Left lung (tissue), 10 donors: Measurements from ENCODE around the gene UBE2E2. TPM values are rescaled to one million over a fixed set of nuclear protein-coding genes. Genes with fewer than 3 reads are reported as not detected.

Source experiments
- ATAC-seq: fragments of 200-7000 bp; cut with Tn5 transposase; one replicate; pipeline ENCODE4 v1.9.1; 2020; ENCODE audit warnings: moderate library complexity
- DNase-seq, 4 donors: peaks; one replicate each; pipeline ENCODE4 v3.0.0-alpha.2; 2013 to 2020
- H3K27ac ChIP-seq, 2 donors: fragments of 200-600 bp; sonication (generic) in 1 of 2; one replicate each; pipeline versions ENCODE4 v1.5.0 to v1.8.0; 2020 to 2021
- H3K27me3 ChIP-seq, 2 donors: fragments of 200-600 bp; sonication (generic) in 1 of 2; one replicate each; pipeline versions ENCODE4 v1.5.0 to v1.8.0; 2020 to 2021
- H3K36me3 ChIP-seq, 2 donors: fragments of 200-600 bp; sonication (generic) in 1 of 2; one replicate each; pipeline versions ENCODE4 v1.5.0 to v1.8.0; 2020 to 2021
- H3K4me1 ChIP-seq, 2 donors: fragments of 200-600 bp; one replicate each; pipeline ENCODE4 v1.8.0; 2021
- H3K4me3 ChIP-seq, 2 donors: fragments of 200-600 bp; sonication (generic) in 1 of 2; one replicate each; pipeline versions ENCODE4 v1.5.0 to v1.8.0; 2020 to 2021; ENCODE audit warnings: mild to moderate bottlenecking in 1 of 2
- H3K9me3 ChIP-seq, 2 donors: fragments of 200-600 bp; sonication (generic) in 1 of 2; one replicate each; pipeline versions ENCODE4 v1.5.0 to v1.8.0; 2020 to 2021
- CTCF ChIP-seq, 2 donors: fragments of 200-600 bp; sonication (generic) in 1 of 2; IDR thresholded peaks; one replicate each; pipeline versions ENCODE4 v1.5.0 to v1.8.0; 2021; ENCODE audit warnings: antibody characterized with exemption in 2 of 2
- intact Hi-C, 2 donors: fragments of 100-400 bp; cut with DNase I; formaldehyde crosslinking; loops; one replicate each; pipeline versions ENCODE4 v1.11.2 to v1.14.2; 2022
- polyA plus RNA-seq, 6 donors: library from polyadenylated mRNA; unstranded; fragments of 120-200 nt; gene quantifications; one replicate each; pipeline ENCODE4 v1.2.1, GENCODE V29; 2013; ENCODE audit not compliant: insufficient read length in 6 of 6
- total RNA-seq, 2 donors: library from RNA; stranded (reverse); fragmentation: NEBNext Ultra II Directional; extraction: Animal tissue kit (Norgen Biotek cat#: 25700); gene quantifications; one replicate each; pipeline ENCODE4 v1.2.1, GENCODE V29; 2021
- donor health status: DM: no; HTN: yes; CAD: no.
- donor health status: DM: no; HTN: no; CAD: no.

UBE2E2 gene
- total and polyA plus RNA-seq, 8 donors: 42.3 to 55.6 (median 47.5) TPM

DNA sequence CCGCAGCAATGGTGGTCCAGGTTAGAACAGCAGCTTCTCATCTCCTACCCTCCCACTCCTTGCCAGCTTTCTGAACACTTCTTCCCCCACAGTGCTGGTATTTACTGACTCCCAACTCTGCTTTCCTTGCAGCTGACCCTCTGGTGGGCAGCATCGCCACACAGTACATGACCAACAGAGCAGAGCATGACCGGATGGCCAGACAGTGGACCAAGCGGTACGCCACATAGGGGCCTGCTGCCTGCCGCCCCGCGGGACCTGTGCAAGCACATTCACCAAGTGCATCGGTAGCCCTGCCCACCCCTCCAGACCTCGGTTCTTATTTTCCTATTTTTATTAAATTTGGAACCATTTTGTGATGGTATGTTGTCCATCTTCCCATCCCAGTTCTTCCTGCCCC lies 386.5 kb downstream of the UBE2E2 start:
- no peak for DNase-seq
- H3K36me3 ChIP-seq: no peaks in the 10 kb centered on the region
- ATAC-seq: no peak
- H3K27ac ChIP-seq: no peak overlapping the region
- TF ChIP-seq CTCF (IDR thresholded peaks at IDR 0.05): no peak
- H3K27me3 ChIP-seq: no peaks in the 10 kb centered on the region
- intact Hi-C loops: no loop called here
- no peaks in the 10 kb centered on the region for H3K4me1 ChIP-seq
- H3K4me3 ChIP-seq: no peak overlapping the region
- no peaks in the 10 kb centered on the region for H3K9me3 ChIP-seq

- no peak for TF ChIP-seq CTCF (IDR thresholded peaks at IDR 0.05)
- H3K4me1 ChIP-seq: no peaks in the 10 kb centered on the region
- H3K9me3 ChIP-seq: no peaks in the 10 kb centered on the region
- H3K36me3 ChIP-seq: no peaks in the 10 kb centered on the region
- ATAC-seq (no peak), DNase-seq (no peak)
- intact Hi-C loops: no loop called here
- H3K4me3 ChIP-seq: no peak overlapping the region
- no peaks in the 10 kb centered on the region for H3K27me3 ChIP-seq
- H3K27ac ChIP-seq: no peak overlapping the region
Observed at GRCh38 chr3:23590424-23591273, 387.5 kb downstream of the UBE2E2 start.

- intact Hi-C loops: no loop called here
- Histone ChIP-seq H3K4me3 (no peak overlapping the region), H3K9me3 (peaks cover 0 to 2% of the 10 kb centered on the region in 2 donors), H3K4me1 (no peaks in the 10 kb centered on the region), H3K27ac (no peak overlapping the region), H3K36me3 (no peaks in the 10 kb centered on the region), H3K27me3 (no peaks in the 10 kb centered on the region)
- no peak for TF ChIP-seq CTCF (IDR thresholded peaks at IDR 0.05)
- DNase-seq (no peak), ATAC-seq (no peak)
Observed at GRCh38 chr3:23591374-23591773, 388.2 kb downstream of the UBE2E2 start.

DNA sequence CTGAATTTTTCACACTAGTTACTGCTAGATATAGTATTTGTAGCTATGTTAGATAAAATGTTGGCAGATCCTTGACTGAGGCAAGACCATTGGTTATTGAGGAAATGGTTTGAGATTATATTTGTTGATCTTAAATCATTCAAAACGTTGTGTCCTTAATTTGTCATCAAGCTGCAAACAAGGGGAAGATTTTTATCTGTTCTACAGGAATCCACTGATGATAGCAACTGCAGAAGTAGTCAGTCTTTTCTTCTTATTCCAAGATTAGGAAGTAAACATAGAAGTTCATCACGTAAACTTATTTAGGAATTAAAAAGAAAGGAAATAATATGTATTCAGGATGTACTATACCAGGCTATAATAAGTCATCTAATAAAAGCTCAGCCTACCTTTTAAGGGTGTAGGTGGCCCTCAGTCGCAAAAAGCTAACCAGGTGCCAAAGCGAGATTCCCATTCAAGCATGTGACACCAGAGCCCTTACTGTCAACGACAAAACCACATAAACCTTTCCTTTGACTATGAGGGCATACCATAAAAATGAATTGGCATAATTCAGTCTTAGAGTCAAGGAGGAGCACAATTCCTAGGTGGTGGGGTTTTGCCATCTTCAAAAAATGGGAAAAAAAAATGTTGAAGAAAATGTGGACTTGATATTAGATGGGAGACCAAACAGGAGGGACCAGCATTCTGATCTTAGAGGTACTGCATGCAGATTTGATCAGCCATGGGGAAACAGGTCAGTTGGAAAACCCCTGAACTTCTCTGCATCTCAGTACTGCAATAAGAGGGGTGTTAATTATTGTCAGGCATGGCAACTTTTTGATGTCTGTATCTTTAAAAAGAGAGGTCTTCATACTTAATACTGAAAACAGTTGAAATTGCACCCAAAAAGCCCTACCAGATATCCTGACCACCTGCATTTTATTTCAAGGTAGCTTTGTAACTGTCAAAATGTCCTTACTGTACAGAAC lies 390.1 kb downstream of the UBE2E2 start:
- Histone ChIP-seq H3K4me3 (no peak overlapping the region), H3K9me3 (peaks cover 0 to 4% of the 10 kb centered on the region in 2 donors), H3K27me3 (no peaks in the 10 kb centered on the region), H3K36me3 (no peaks in the 10 kb centered on the region), H3K27ac (no peak overlapping the region), H3K4me1 (no peaks in the 10 kb centered on the region)
- intact Hi-C loops: no loop called here
- ATAC-seq: no peak
- no peak for TF ChIP-seq CTCF (IDR thresholded peaks at IDR 0.05)
- no peak for DNase-seq

- intact Hi-C loops: no loop called here
- Histone ChIP-seq H3K9me3 (peaks cover 0 to 4% of the 10 kb centered on the region in 2 donors), H3K27me3 (no peaks in the 10 kb centered on the region), H3K36me3 (no peaks in the 10 kb centered on the region), H3K4me1 (no peaks in the 10 kb centered on the region), H3K4me3 (no peak overlapping the region), H3K27ac (no peak overlapping the region)
- DNase-seq: no peak
- no peak for TF ChIP-seq CTCF (IDR thresholded peaks at IDR 0.05)
- ATAC-seq: no peak
Observed at GRCh38 chr3:23594066-23594465, 390.9 kb downstream of the UBE2E2 start.
